RWPE1 (cell line): ENCODE measurements around the gene PPP2R5D.

Experiments used
- CTCF ChIA-PET: fragments of 350-600 bp; sonication (Branson Sonifier 250); formaldehyde crosslinking; extraction: SDS; loops from one replicate; lab custom pipeline; 2021; lab: Yijun Ruan, JAX
- POLR2A ChIA-PET: fragments of 400-600 bp; formaldehyde crosslinking; extraction: SDS; loops from one replicate; lab custom pipeline; 2020; ENCODE audit warnings: antibody characterized with exemption; ENCODE audit not compliant: low non-redundant PET; lab: Yijun Ruan, JAX
- DNase-seq: peaks from one replicate; pipeline ENCODE4 v3.0.0; 2012; ENCODE audit warnings: low spot score
- H3K27ac ChIP-seq: fragments of 450-650 bp; 2 replicates; pipeline ENCODE4 v1.5.1; 2017
- CTCF ChIP-seq: fragments of 450-650 bp; conservative IDR thresholded peaks from 2 replicates; pipeline ENCODE4 v1.5.1; 2017; ENCODE audit warnings: low read depth, mild to moderate bottlenecking

PPP2R5D gene

GRCh38 chr6:42984001-42984923 is at the start of gene PPP2R5D:
PPP2R5D (plus strand) TSS chr6:42984570; CDS start chr6:42984678, 108 bp downstream.
- no peak for TF ChIP-seq CTCF
- peak within 1 kb of the TSS; percentile 82 for H3K27ac ChIP-seq
- ChIA-PET CTCF (interaction anchor here (0.5 to 1.0 kb wide), 4 partner anchors 83 to 209 kb away, joined by 3 read pairs; no protein-coding TSS in a partner anchor), POLR2A (interaction anchor here (0.6 to 1.1 kb wide), 5 partner anchors 10 to 37 kb away, joined by 3 to 4 read pairs (median 3); partner anchors contain the start of genes MEA1 and RRP36)
- peak; percentile 97 for DNase-seq

- no peak for DNase-seq
- no peak for TF ChIP-seq CTCF
- H3K27ac ChIP-seq, result peak overlapping the region; percentile 11; the same call in 1 of the 2 replicates
- ChIA-PET CTCF (no interaction called here), POLR2A (no interaction called here)
Observed at GRCh38 chr6:42935322-42935721, 49.0 kb upstream of the PPP2R5D start.

GRCh38 chr6:42936398-42936797 is 48.0 kb upstream of the PPP2R5D start:
- DNase-seq, result no peak
- TF ChIP-seq CTCF, result no peak
- H3K27ac ChIP-seq, result no peak overlapping the region
- POLR2A ChIA-PET, result no interaction called here
- CTCF ChIA-PET, result no interaction called here

GRCh38 chr6:42937548-42938427 is 46.6 kb upstream of the PPP2R5D start:
- POLR2A ChIA-PET, result no interaction called here
- CTCF ChIA-PET, result no interaction called here
- no peak for DNase-seq

GRCh38 chr6:42938428-42938796 is 46.0 kb upstream of the PPP2R5D start:
- peak overlapping the region; percentile 32 for H3K27ac ChIP-seq
- CTCF ChIA-PET, result no interaction called here
- TF ChIP-seq CTCF, result no peak
- POLR2A ChIA-PET, result no interaction called here
- no peak for DNase-seq

More at GRCh38 chr6:42937548-42938427, 46.6 kb upstream of the PPP2R5D start:
- peak overlapping the region; percentile 32 for H3K27ac ChIP-seq
- no peak for TF ChIP-seq CTCF
